Keratinocyte (primary cell): Measurements from ENCODE around the gene HCRTR1. TPM values are rescaled to one million over a fixed set of nuclear protein-coding genes. Genes with fewer than 3 reads are reported as not detected.

Experiments used
- DNase-seq: peaks from one replicate; pipeline ENCODE4 v3.0.0-alpha.2; 2011; ENCODE audit warnings: low read depth, missing footprints, low spot score
- FAIRE-seq: peaks from 2 replicates; lab custom pipeline; 2011; peaks lifted over from hg19 to GRCh38; lab: Jason Lieb, UNC
- H2AFZ ChIP-seq: 2 replicates; pipeline ENCODE4 v1.6.0; 2012; ENCODE audit warnings: low read length, control low read depth, inconsistent platforms; ENCODE audit not compliant: control insufficient read depth
- H3K27ac ChIP-seq: 2 replicates; pipeline ENCODE4 v1.5.1; 2011; ENCODE audit warnings: low read length; ENCODE audit not compliant: control insufficient read depth, insufficient read depth
- H3K27me3 ChIP-seq: 3 replicates; pipeline ENCODE4 v1.6.0; 2011; ENCODE audit warnings: low read length; ENCODE audit not compliant: control insufficient read depth, insufficient read depth; ENCODE audit errors: extremely low read depth
- H3K36me3 ChIP-seq, 2 experiments: 2 replicates in 1 of 2; 3 replicates in 1 of 2; pipeline ENCODE4 v1.5.1; 2011; ENCODE audit warnings: low read length in 2 of 2, mild to moderate bottlenecking in 1 of 2; ENCODE audit not compliant: control insufficient read depth in 2 of 2, insufficient read depth in 2 of 2; ENCODE audit errors: extremely low read depth in 1 of 2
- H3K4me1 ChIP-seq: 3 replicates; pipeline ENCODE4 v1.5.1; 2011; ENCODE audit warnings: low read length; ENCODE audit not compliant: control insufficient read depth, insufficient read depth; ENCODE audit errors: extremely low read depth
- H3K4me2 ChIP-seq: 3 replicates; pipeline ENCODE4 v1.6.0; 2011; ENCODE audit warnings: low read depth, low read length; ENCODE audit not compliant: control insufficient read depth, insufficient read depth; ENCODE audit errors: extremely low read depth
- H3K4me3 ChIP-seq, 3 experiments: fragments of 200-600 bp in 1 of 3; sonication (generic) in 1 of 3; 2 replicates in 2 of 3; 3 replicates in 1 of 3; pipeline ENCODE4 v1.5.1; 2011 to 2016; ENCODE audit warnings: low read length in 3 of 3, mild to moderate bottlenecking in 3 of 3, control low read depth in 2 of 3, inconsistent platforms in 1 of 3, low read depth in 1 of 3, mixed read lengths in 1 of 3, mixed run types in 1 of 3, moderate library complexity in 1 of 3; ENCODE audit not compliant: control insufficient read depth in 2 of 3, insufficient read depth in 2 of 3; ENCODE audit errors: extremely low read depth in 1 of 3
- H3K79me2 ChIP-seq: 2 replicates; pipeline ENCODE4 v1.6.0; 2012; ENCODE audit warnings: low read length; ENCODE audit not compliant: control insufficient read depth, insufficient read depth
- H3K9ac ChIP-seq: 3 replicates; pipeline ENCODE4 v1.6.0; 2011; ENCODE audit warnings: low read length; ENCODE audit not compliant: control insufficient read depth, insufficient read depth; ENCODE audit errors: extremely low read depth
- H3K9me1 ChIP-seq: 3 replicates; pipeline ENCODE4 v1.6.0; 2011; ENCODE audit warnings: low read length; ENCODE audit not compliant: control insufficient read depth, insufficient read depth; ENCODE audit errors: extremely low read depth
- H3K9me3 ChIP-seq: 2 replicates; pipeline ENCODE4 v1.5.1; 2012; ENCODE audit warnings: low read depth, low read length; ENCODE audit not compliant: control insufficient read depth
- H4K20me1 ChIP-seq: 3 replicates; pipeline ENCODE4 v1.6.0; 2011; ENCODE audit warnings: low read length; ENCODE audit not compliant: control insufficient read depth, insufficient read depth; ENCODE audit errors: extremely low read depth
- CTCF ChIP-seq, 3 experiments: IDR thresholded peaks in 1 of 3; conservative IDR thresholded peaks in 1 of 3; optimal IDR thresholded peaks in 1 of 3; 2 replicates in 2 of 3; 3 replicates in 1 of 3; pipeline versions ENCODE3 to v1.5.1; 2011; ENCODE audit warnings: low read length in 3 of 3, mild to moderate bottlenecking in 3 of 3, moderate library complexity in 2 of 3, control low read depth in 1 of 3, inconsistent platforms in 1 of 3; ENCODE audit not compliant: insufficient read depth in 2 of 3; ENCODE audit errors: extremely low read depth in 1 of 3
- EZH2 ChIP-seq: IDR thresholded peaks from one replicate; pipeline ENCODE4 v1.6.1; 2012; ENCODE audit warnings: inconsistent platforms, mild to moderate bottlenecking, low read length, moderate library complexity
- dilution Hi-C: fragments of 300-500 bp; cut with MboI; formaldehyde crosslinking; loops from one replicate; pipeline ENCODE4 v1.7.0; 2020; ENCODE audit warnings: low sequenced_read_pairs; ENCODE audit not compliant: extremely low pct_ligation_motif_present
- polyA plus RNA-seq, 5 experiments: library from polyadenylated mRNA; depleted of rRNA in 3 of 5; stranded (reverse) in 3 of 5; stranded (forward) in 1 of 5; unstranded in 1 of 5; fragments of >200 nt; gene quantifications; 1 replicate in 1 of 5; 2 replicates in 3 of 5; 3 replicates in 1 of 5; pipeline versions ENCODE4 v1.2.1 to v1.2.3, GENCODE V29; 2011 to 2012; ENCODE audit warnings: missing spikeins in 2 of 5, low read depth in 1 of 5, low replicate concordance in 1 of 5

Gene HCRTR1
- polyA plus RNA-seq, 1 donor (not counting 4 experiments of a cell fraction or from before 2014, with no cell fraction given), result not detected

GRCh38 chr1:31621847-31622730, 4.6 kb downstream of the HCRTR1 start:
- Histone ChIP-seq H2AFZ (no peak overlapping the region), H3K9me3 (no peaks in the 10 kb centered on the region), H3K4me2 (no peak overlapping the region), H3K4me3 (no peak overlapping the region), H3K79me2 (no peaks in the 10 kb centered on the region), H3K9ac (no peak overlapping the region), H4K20me1 (no peaks in the 10 kb centered on the region), H3K9me1 (no peaks in the 10 kb centered on the region), H3K36me3 (no peaks in the 10 kb centered on the region), H3K4me1 (peaks cover 3% of the 10 kb centered on the region), H3K27ac (no peak overlapping the region), H3K27me3 (peaks cover 15% of the 10 kb centered on the region)
- dilution Hi-C loops, result no loop called here
- no peak for FAIRE-seq
- TF ChIP-seq EZH2 (no peak), CTCF (optimal IDR thresholded peaks at IDR 0.05 in 1 of 3, IDR thresholded peaks at IDR 0.05 in 1 of 3, conservative IDR thresholded peaks at IDR 0.05 in 1 of 3; ENCODE audit: extremely low read depth in 1 of 3, insufficient read depth in 2 of 3, low read length in 3 of 3) (no peak)
- no peak for DNase-seq

GRCh38 chr1:31623365-31623764, 5.9 kb downstream of the HCRTR1 start:
- dilution Hi-C loops, result no loop called here
- Histone ChIP-seq H3K9me3 (no peaks in the 10 kb centered on the region), H4K20me1 (no peaks in the 10 kb centered on the region), H3K9ac (no peak overlapping the region), H3K27me3 (peaks cover 5% of the 10 kb centered on the region), H2AFZ (no peak overlapping the region), H3K4me2 (no peak overlapping the region), H3K79me2 (no peaks in the 10 kb centered on the region), H3K4me3 (no peak overlapping the region), H3K27ac (no peak overlapping the region), H3K4me1 (peaks cover 15% of the 10 kb centered on the region), H3K9me1 (no peaks in the 10 kb centered on the region), H3K36me3 (peaks cover 2 to 3% of the 10 kb centered on the region in 2 experiments)
- TF ChIP-seq CTCF (optimal IDR thresholded peaks at IDR 0.05 in 1 of 3, IDR thresholded peaks at IDR 0.05 in 1 of 3, conservative IDR thresholded peaks at IDR 0.05 in 1 of 3; ENCODE audit: extremely low read depth in 1 of 3, insufficient read depth in 2 of 3, low read length in 3 of 3), result no peak
- TF ChIP-seq EZH2, result no peak
- FAIRE-seq, result no peak
- DNase-seq, result no peak
